Fibroblast of upper back skin (primary cell): ENCODE measurements around the gene FYTTD1.

Experiments used
- DNase-seq: peaks from one replicate; pipeline ENCODE4 v3.0.0-alpha.2; 2013

Gene FYTTD1

DNA sequence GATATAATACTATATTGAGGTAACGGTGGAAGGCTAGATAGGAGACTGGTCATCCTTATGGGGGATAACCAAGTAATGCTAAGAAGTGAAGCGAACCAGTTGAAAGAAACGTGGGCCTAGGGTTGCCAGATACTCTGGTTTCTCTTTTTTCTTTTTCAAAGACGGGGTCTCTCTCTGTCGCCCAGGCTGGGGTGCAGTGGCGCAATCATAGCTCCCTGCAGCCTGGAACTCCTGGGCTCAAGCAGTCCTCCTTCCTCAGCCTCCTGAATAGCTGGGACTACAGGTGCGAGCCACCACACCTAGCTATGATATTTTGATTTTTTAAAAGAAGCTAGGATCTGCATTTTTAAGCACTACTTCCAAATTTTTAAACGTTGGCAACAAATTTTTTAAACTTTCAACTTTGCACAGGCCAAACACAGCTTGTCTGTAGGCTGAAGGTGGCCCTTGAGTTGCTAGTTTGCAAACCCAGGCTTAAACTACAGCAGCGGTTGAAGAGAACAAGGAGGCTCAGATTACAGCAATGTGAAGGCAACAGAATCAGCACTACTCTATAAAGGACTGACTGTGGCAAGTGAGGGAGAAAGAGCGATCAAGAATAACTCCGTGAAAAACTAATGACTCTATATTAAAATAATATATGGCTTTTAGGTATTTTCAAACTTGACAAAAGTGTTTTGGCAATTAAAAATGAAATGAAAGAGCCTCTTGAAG lies 11.8 kb upstream of the FYTTD1 start:
- DNase-seq, result no peak

- no peak for DNase-seq
These were observed 6.9 kb upstream of the FYTTD1 start for GRCh38 chr3:197742787-197743186.

GRCh38 chr3:197746209-197746608 lies 3.5 kb upstream of the FYTTD1 start:
- DNase-seq, result no peak

GRCh38 chr3:197746801-197747237 lies 2.9 kb upstream of the FYTTD1 start:
- DNase-seq, result no peak

- DNase-seq, result peak; percentile 80
These were observed 927 bp upstream of the FYTTD1 start for GRCh38 chr3:197748597-197749314.

- peak; percentile 28 for DNase-seq
These were observed 425 bp upstream of the FYTTD1 start for GRCh38 chr3:197749315-197749600.

DNA sequence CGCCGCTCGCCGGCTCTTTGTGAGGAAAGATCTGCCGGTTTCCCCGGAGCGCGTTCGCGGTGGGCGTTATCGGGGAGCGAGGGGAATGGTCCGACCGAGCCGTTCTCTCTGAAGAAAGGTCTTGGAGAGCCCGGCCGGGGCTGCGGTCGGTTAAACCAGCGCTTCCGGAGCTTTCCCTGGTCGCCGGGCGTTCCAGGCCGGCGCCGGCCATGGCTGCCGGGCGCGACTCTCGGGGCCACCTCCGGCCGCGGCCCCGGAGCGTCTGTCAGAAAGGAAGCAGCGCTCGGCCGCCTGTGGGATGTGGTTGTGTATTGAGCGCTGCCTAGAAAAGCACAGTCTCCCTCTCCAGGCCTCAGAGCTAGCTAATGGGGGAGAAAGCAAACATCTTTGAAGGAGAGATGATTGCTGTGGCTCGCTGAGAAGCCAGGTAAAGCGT lies 731 bp downstream of the FYTTD1 start:
- DNase-seq, result peak; percentile 58

- peak; percentile 26 for DNase-seq
These were observed 1.4 kb downstream of the FYTTD1 start for GRCh38 chr3:197750858-197751737.

- no peak for DNase-seq
These were observed 2.4 kb downstream of the FYTTD1 start for GRCh38 chr3:197752107-197752506.

GRCh38 chr3:197753263-197753662 lies 3.6 kb downstream of the FYTTD1 start:
- no peak for DNase-seq

DNA sequence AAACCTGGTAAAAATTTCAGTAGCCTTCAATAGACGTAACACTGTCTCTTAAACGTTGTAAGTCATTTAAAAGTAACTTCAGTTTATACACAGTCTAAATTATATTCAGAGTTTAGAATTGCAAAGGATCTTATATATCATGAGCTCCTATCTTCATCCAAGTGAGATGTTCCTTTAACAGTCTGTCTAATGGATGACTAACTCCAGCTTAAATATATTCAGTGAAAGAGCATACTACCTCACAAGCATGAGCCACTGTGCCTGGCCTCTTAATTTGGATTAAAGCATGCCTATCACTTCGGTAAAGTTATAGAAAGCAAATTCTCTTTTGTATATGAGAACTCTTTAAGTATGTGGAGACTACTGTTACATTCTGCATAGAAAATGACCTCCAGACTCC lies 7.0 kb downstream of the FYTTD1 start:
- DNase-seq, result no peak

DNA sequence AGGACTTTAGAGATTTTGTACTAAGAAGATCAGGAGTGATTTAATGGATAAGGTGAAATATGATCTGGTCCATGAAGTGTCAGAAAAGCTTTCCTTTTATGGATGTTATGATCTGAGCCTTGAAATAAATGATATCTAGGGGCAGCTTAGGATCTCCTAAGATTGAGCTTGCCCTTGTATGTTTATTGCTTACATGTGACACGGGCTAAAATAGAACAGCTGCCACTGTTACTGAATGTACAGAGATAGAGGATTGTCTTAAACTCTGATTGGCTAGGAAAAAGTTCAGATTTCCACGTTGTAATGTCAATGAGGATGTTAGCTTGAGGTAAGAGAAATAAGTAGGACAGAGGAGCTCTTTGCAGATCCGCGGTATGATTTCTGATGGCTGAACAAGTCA lies 8.8 kb downstream of the FYTTD1 start:
- no peak for DNase-seq

GRCh38 chr3:197761784-197762183 lies 12.1 kb downstream of the FYTTD1 start:
- DNase-seq, result no peak

DNA sequence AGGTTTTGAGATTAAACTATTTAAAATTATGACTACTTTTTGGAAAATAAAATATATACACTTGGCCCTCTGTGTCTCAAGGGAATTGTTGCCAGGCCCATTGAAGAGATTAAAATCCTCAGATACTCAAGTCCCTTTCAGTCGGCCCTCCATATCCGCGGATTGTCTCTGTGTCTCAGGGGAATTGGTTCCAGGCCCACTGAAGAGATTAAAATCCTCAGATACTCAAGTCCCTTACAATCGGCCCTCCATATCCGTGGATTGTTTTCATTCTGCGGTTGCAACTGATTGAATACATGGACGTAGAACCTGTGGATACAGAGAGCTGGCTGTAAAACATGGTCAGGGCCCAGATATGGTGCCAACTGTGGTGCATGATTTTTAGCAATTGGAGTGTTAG lies 25.6 kb downstream of the FYTTD1 start:
- no peak for DNase-seq

GRCh38 chr3:197782230-197782629 lies 32.5 kb downstream of the FYTTD1 start:
- no peak for DNase-seq

DNA sequence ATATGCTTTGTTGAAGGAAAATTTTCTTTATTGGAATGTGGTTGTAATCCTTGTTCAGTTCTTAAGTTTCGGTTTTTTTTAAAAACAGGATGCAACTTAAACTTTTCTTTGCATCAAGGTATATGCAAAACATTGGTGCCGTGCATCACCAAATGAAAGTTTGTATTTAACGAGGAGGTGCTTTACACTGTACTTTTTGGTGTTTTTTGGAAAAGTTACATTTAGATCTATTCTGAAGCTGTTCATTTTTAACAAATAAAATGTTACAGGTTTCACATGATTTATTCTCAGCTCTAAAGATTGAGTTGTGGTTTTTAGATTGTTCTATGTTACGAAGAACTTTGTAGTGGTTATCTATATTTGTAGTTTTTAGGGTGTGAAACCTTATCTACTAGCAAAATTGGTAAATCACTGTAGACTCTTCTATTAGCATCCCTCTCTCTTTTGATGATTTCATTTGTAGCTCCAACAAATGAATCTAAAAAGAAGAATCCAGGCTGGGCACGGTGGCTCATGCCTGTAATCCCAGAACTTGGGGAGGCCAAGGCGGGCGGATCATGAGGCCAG lies 34.4 kb downstream of the FYTTD1 start:
- no peak for DNase-seq

DNA sequence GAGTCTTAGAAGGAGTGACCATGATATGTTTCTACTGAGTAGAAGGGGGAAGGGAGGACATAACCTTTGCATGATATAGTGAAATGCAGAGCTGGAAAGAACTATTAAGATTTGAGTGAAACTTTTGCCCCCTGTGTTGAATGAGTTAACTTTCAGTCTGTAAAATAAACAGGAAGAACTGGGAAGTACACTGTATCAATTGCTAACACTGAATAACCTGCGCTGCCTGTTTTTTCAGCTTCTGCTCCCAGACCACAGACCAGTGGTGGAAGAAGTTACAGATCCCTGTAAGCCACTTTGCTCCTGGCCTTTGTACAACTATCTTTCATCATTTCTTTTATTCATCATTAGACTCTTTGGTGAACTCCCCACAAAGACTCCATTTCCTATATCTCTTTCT lies 37.7 kb downstream of the FYTTD1 start:
- no peak for DNase-seq

GRCh38 chr3:197789309-197789708 lies 39.6 kb downstream of the FYTTD1 start:
- DNase-seq, result no peak

- no peak for DNase-seq
These were observed 40.4 kb downstream of the FYTTD1 start for GRCh38 chr3:197790033-197790432.

GRCh38 chr3:197791113-197791891 lies 41.6 kb downstream of the FYTTD1 start, which contains the start of gene LRCH3:
LRCH3 (plus strand) TSS chr3:197791254; CDS start chr3:197791279, 25 bp downstream.
- peak; percentile 79 for DNase-seq

DNA sequence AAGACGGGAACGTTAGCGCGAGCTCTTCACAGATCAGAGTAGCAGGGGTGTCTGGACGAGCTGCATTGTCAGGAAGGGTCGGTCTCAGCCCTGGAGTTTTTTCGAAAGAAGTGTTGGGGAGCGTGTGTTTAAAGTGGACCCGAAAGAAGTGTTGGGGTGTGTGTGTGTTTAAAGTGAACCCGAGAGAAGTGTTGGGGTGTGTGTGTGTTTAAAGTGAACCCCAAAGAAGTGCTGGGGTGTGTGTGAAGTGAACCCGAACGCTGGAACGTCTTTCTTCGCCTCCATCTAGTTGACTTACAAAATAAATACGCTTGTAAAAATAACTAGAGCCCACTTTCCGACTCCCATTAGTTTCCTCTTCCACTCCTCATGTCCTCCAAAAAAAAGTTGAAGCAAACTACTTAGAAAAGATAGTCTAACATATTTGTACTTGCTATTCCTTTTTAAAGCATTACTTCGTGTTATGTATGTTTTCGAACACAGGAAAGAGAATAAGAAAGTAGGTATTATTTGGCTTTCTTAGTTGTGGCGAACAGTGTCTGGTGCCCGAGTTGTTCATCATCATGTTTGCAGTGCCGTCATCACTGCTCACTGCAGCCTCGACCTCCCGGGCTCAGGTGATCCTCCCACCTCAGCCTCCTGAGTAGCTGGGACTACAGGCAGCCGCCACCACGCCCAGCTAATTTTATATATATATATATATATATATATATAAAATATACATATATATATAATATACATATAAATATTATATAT lies 42.4 kb downstream of the FYTTD1 start:
- DNase-seq, result peak; percentile 13

DNA sequence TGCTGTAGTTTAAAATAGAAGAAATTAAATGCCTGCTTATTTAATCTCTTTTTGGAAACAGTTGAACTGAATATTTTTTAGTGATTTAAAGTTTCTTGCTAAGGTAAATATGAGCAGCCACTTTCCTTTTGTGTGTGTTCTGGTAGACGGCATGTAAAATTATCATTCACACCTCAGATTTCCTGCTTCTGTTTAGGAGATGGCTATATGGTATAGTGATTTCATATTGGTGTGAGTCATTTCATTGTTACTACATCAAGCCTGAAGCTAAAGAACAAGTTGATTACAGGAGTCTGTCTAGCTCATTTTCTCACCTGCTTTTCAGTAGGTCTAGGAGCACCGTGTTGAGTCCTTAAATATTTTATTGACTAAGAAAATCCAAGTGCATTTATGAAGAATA lies 43.6 kb downstream of the FYTTD1 start:
- DNase-seq, result peak; percentile 16
